GM12801 (cell line): Measurements from ENCODE around the gene CDKAL1.

Experiments used
- TF ChIP-seq, protein P1 (sequence below): IDR thresholded peaks from one replicate; pipeline ENCODE4 v1.5.1; 2011; ENCODE audit warnings: control low read depth; ENCODE audit not compliant: insufficient read length; ENCODE audit errors: extremely low read depth

The CDKAL1 gene

DNA sequence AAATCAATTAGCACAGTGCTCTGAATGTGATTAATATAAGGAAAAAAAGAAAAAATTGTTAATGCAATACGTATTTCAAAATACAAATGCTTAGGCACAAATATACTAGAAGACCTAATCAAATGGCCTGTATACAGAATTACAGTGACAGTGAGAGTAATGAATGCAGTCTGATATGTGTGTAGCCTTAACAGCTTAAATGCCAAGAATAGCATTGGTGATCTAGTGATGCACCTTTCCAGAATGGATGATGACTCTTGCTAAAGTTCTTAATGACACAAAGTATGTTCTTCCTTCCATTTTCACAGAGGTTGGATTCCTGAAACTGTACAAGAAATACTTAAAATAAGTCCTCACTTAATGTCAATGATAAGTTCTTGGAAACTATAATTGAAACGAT is 131.0 kb downstream of the CDKAL1 start:
- TF ChIP-seq, protein P1, sequence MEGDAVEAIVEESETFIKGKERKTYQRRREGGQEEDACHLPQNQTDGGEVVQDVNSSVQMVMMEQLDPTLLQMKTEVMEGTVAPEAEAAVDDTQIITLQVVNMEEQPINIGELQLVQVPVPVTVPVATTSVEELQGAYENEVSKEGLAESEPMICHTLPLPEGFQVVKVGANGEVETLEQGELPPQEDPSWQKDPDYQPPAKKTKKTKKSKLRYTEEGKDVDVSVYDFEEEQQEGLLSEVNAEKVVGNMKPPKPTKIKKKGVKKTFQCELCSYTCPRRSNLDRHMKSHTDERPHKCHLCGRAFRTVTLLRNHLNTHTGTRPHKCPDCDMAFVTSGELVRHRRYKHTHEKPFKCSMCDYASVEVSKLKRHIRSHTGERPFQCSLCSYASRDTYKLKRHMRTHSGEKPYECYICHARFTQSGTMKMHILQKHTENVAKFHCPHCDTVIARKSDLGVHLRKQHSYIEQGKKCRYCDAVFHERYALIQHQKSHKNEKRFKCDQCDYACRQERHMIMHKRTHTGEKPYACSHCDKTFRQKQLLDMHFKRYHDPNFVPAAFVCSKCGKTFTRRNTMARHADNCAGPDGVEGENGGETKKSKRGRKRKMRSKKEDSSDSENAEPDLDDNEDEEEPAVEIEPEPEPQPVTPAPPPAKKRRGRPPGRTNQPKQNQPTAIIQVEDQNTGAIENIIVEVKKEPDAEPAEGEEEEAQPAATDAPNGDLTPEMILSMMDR = no peak

DNA sequence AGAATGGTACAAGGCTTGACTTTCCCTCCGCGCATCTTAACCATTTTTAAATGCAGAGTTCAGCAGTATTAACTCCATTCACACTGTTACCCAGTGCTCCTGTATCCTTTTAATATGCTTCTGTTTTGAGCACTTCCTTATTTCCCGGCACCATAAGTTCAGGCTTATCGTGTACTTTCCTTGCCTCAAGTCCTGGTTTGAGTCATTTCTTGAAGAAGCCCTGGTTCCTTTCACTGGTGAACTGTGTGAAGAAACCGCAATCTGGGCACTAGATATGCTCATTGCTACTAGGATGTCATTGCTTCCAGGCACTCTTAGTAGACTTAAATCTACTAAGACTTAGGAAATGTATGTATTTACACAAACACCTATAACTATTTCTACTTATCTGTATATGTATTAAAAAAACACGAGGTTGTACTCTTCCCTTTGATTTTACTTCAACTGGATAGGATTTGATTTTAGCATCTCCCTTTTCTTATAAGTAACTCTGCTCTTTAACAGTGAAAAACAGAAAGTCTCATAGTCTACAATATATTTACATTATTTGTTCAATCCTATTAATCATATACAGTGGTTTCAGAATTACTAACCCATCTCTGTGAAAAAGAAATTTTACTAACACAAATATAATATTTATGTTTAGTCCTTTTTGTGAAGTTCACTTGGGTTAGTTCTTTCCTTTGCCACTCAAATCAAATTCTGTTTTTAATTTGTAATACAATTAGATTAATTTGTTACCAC is 135.5 kb downstream of the CDKAL1 start:
- TF ChIP-seq, protein P1 = no peak

DNA sequence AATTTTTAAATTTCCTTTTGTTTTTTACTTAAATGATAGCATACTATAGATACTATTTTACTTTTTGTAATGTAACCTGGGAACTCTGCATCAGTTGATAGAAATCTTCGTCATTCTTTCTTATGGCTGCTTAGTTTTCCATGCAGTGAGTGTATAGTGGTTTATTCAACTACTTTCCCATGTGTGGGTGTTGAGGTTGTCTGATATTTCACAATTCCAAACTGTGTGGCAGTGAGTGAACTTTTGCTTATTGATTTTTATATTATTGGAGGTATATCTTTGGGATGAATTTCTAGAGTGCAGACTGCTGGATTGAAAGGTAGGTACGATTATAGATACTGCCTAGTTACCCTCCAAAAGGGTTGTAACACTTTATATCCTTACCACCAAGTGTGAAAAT is 136.5 kb downstream of the CDKAL1 start:
- TF ChIP-seq, protein P1 = no peak

DNA sequence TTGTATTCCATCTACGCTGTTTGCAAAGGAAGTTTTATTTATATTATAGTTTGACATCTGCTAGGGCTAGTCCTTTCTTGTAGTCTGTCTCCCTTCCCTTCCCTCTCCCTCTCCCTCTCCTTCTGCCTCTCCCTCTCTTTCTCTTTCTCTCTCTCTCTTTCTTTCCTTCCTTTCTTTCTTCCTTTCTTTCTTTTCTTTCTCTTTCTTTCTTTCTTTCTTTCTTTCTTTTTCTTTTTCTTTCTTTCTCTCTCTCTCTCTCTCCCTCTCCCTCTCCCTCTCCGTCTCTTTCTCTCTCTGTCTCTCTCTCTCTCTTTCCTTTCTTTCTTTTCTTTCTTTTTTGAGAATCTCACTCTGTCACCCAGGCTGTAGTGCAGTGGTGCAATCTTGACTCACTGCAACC is 137.8 kb downstream of the CDKAL1 start:
- TF ChIP-seq, protein P1 = no peak

DNA sequence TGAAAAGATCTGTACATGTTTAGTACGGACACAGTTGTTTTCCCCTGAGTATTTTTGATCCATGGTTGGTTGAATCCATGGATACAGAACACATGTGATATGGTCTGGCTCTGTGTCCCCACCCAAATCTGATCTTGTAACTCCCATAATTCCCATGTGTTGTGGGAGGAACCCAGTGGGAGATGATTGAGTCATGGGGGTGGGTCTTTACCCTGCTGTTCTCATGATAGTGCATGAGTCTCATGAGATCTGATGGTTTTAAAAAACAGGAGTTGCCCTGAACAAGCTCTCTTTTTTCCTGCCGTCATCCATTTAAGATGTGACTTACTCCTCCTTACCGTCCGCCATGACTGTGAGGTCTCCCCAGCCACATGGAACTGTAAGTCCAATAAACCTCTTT is 139.2 kb downstream of the CDKAL1 start:
- TF ChIP-seq, protein P1 = no peak

DNA sequence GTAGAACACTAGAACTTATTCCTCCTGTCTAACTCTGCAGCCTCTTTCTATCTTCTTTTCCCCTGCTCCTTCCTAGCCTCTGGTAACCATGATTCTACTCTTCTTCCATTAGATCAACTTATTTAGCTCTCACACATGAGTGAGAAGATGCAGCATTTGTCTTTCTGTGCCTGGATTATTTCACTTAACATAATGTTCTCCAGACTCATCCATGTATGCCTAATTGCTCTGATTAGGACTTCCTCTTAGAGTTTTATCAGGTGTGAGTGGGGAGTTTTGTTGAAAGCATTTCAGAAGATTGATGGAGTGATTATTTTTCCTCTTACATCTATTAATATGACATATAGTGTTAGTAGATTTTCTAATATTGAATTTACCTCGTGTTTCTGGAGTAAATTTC is 140.4 kb downstream of the CDKAL1 start:
- TF ChIP-seq, protein P1 = no peak

DNA sequence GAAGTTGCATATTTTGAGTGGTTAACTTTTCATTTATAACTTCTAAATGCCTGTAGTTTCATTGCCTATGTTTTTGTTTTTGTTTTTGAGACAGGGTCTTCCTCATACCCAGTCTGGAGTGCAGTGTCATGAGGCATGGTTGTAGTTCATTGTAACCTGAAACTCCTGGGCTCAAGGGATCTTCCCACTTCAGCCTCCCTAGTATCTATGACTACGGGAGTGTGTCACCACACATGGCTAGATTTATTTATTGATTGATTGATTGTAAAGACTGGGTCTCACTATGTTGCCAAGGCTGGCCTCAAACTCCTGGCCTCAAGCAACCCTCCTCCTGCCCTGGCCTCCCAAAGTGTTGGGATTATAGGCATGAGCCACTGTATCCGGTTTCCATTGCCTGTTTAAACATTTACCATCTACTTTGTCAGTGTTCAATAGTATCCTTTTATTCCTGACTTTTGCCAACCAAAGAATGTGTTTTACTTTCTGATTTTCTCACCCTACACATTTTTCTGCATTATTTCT is 144.6 kb downstream of the CDKAL1 start:
- TF ChIP-seq, protein P1 = no peak
